Esophagus muscularis mucosa (tissue), 4 donors: ENCODE data around the gene TTC31. TPM values are rescaled to one million over a fixed set of nuclear protein-coding genes. Genes with fewer than 3 reads are reported as not detected.
"Not testable (repeated sequence)": the region's sequence is repeated elsewhere in the genome, so short reads cannot be mapped to it uniquely, and the experiment has no call there.

Source experiments
- DNase-seq: peaks from one replicate; pipeline ENCODE4 v3.0.0-alpha.2; 2017; ENCODE audit errors: extremely low spot score
- H3K27ac ChIP-seq, 4 donors: fragments of 200-600 bp; sonication (generic); replicated peaks in 1 of 4; 1 replicate in 3 of 4; 2 replicates in 1 of 4; pipeline ENCODE4 v1.5.1; 2016 to 2019; ENCODE audit warnings: mild to moderate bottlenecking in 1 of 4
- H3K27me3 ChIP-seq, 4 donors: fragments of 200-600 bp; sonication (generic); one replicate each; pipeline versions ENCODE4 v1.5.1 to v1.6.0; 2016 to 2019
- H3K36me3 ChIP-seq, 4 donors: fragments of 200-600 bp; sonication (generic); one replicate each; pipeline ENCODE4 v1.5.1; 2016 to 2019
- H3K4me1 ChIP-seq, 4 donors: fragments of 200-600 bp; sonication (generic); one replicate each; pipeline ENCODE4 v1.5.1; 2016 to 2019
- H3K4me3 ChIP-seq, 4 donors: fragments of 200-600 bp; sonication (generic); 1 replicate in 2 of 4; 2 replicates in 2 of 4; pipeline ENCODE4 v1.5.1; 2016 to 2019; ENCODE audit warnings: mild to moderate bottlenecking in 4 of 4, moderate library complexity in 1 of 4
- H3K9me3 ChIP-seq, 4 donors: fragments of 200-600 bp; sonication (generic); 1 replicate in 3 of 4; 2 replicates in 1 of 4; pipeline ENCODE4 v1.5.1; 2016 to 2019
- EP300 ChIP-seq: sonication (generic); formaldehyde crosslinking; IDR thresholded peaks from one replicate; pipeline ENCODE4 v1.6.1; 2017; ENCODE audit warnings: antibody characterized with exemption
- POLR2A ChIP-seq: fragments of 450-650 bp; IDR thresholded peaks from one replicate; pipeline ENCODE4 v1.6.1; 2017; ENCODE audit warnings: antibody characterized with exemption, moderate library complexity, mild to moderate bottlenecking, low read depth
- POLR2AphosphoS5 ChIP-seq, 2 donors: sonication (generic); formaldehyde crosslinking; IDR thresholded peaks; one replicate each; pipeline ENCODE4 v1.6.1; 2017; ENCODE audit warnings: antibody characterized with exemption in 2 of 2
- WGBS: methylation state at CpG from one replicate; pipeline ENCODE4 v1.1.5; 2018; 5-methylcytosine and 5-hydroxymethylcytosine counted together
- intact Hi-C: fragments of 100-400 bp; cut with DNase I; formaldehyde crosslinking; loops from one replicate; pipeline ENCODE4 v1.15.1; 2023
- total RNA-seq, 4 donors: library from RNA; depleted of rRNA; stranded (reverse); fragments of >200 nt; gene quantifications; one replicate each; pipeline versions ENCODE4 v1.1.0 to v1.2.1, GENCODE V29; 2016
- TF ChIP-seq, protein P1 (sequence below), 3 experiments: fragments of 200-600 bp in 2 of 3; fragments of 450-650 bp in 1 of 3; sonication (generic) in 2 of 3; IDR thresholded peaks; one replicate each; pipeline ENCODE4 v1.5.1; 2017 to 2019; ENCODE audit warnings: antibody characterized with exemption in 3 of 3, mild to moderate bottlenecking in 2 of 3, moderate library complexity in 1 of 3

The TTC31 gene
- total RNA-seq, 4 donors from 2014 or later = 17.4 to 23.0 (median 20.6) TPM

DNA sequence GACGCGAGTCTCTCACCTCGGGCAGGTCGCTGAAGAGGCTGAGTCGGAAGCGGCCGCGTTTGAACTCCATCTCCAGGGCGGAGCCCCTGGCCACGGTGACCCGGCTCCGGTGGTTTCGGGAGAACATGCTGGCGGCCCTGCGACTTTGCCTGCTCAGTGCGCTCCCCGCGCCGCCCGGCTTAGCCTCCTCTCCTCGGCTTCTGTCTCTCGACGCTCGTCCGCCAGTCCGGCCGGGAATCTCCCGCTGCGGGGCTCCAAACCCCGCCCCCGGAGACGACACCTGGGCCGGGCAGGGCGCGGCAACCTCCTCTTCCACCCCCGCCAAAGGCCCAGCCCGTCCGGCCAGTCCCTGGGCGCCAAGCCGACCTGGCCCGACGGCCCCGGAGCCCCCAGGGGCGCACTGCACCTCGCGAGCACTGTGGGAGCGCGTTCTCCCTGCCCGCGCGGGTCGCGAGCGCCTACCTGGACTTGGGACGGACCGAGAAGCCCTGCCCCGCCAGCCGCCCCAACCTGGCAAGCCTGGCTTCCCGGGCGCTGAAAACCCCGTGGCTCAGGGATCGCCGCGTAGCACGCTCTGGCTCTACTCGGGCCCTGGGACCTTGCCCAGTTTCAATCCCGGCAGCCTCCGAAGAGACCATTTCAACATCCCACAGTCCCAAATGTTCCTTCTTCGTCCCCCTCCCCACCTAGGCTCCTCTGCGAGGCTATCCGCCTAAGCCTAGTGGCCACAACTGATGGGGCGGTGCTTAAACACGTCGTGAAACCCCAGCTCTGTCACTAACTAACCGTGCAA, 41.0 kb upstream of the TTC31 start, which contains the start of gene RTKN:
TSS of gene RTKN (minus strand) at position 248 of the 793 bp plus-strand sequence. CDS start at position 127, 121 bp downstream.
- TF ChIP-seq POLR2A (no peak), POLR2AphosphoS5 (IDR thresholded peaks at IDR 0.05) (peak in 1 of 2 donors; percentile 15)
- no peak for DNase-seq

DNA sequence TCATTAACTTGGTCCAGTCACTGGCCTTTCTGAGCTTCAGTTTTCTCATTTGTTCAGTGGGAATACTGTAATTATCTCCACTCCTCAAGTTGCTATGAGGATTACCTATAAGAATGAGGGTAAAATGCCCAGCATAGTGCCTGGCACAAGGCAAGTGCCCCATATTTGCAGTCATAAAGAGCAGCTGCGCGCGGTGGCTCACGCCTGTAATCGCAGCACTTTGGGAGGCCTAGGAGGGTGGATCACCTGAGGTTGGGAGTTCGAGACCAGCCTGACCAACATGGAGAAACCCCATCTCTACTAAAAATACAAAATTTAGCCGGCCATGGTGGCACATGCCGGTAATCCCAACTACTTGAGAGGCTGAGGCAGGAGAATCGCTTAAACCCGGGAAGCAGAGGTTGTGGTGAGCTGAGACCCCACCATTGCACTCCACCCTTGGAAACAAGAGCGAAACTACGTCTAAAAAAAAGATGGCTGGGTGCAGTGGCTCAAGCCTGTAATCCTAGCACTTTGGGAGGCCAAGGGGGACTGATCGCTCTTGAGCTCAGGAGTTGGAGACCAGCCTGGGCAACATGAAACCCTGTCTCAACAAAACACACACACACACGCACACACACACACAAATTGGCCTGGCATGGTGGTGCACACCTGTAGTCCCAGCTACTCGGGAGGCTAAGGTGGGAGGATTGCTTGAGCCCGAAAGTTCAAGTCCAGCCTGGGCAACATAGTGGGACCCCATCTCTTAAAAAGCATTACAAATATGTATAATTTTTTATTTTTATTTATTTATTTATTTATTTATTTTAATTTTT, 40.2 kb upstream of the TTC31 start:
- intact Hi-C loops, H3K9me3 ChIP-seq, DNase-seq, H3K36me3 ChIP-seq: not testable (repeated sequence)
- Histone ChIP-seq H3K4me1 (peaks cover 30 to 47% (median 40%) of the 10 kb centered on the region in 4 donors), H3K4me3 (peak overlapping the region in 3 of 4 donors; percentile 59 to 66 (median 63)), H3K27me3 (peaks cover 0 to 27% (median 7%) of the 10 kb centered on the region in 4 donors), H3K27ac (peak overlapping the region in 2 of 4 donors; percentile 82 to 83)
- 93% methylated on average over 16 of the region's 16 CpGs for WGBS

More for the DNA sequence above, 41.0 kb upstream of the TTC31 start, which contains the start of gene RTKN:
- Histone ChIP-seq H3K36me3 (no peaks in the 10 kb centered on the region), H3K27me3 (peaks cover 0 to 27% (median 7%) of the 10 kb centered on the region in 4 donors), H3K27ac (peak within 1 kb of the TSS; percentile 80 to 86 (median 82)), H3K9me3 (no peaks in the 10 kb centered on the region), H3K4me3 (peak within 1 kb of the TSS; percentile 59 to 66 (median 63)), H3K4me1 (peaks cover 30 to 51% (median 48%) of the 10 kb centered on the region in 4 donors)
- 16% methylated on average over 56 of the region's 75 CpGs for WGBS
- intact Hi-C loops = no loop called here

DNA sequence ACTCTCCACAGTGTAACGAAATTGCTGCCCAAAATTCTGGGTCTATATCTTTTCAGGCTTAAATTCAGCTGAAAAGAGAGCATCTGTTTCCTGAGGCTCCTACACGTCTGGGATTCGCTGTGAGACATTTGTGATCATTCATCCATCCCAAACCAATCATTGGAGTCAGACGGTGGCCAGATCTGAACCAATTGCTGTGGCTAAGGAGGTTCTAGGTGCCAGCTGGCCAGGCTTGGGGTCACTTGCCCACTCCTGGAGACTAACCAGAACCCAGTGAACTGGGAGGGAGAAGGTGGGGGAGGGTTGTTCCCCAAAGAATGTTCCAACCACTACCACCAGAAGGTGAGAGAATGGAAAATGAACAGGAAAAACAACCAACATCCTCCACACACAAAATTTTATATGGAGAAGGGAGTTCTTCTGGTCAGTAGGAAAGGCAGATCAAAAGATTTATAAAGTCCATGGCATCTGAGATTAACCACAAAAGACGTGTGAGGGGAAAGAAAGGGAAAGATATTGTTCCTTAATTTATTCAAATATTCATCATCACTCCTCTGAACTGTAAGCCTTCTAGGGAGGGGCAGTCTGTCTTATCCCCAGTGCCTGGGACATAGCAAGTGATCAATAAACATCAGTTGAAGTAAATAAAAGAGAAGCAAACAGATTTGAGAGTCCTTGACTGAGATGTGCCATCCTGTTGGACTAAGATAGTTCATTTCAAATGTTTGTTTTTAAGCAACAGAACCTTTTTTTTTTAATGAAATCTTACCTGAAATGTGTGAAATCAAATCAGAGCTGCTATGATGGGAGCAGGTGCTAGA, 38.2 kb upstream of the TTC31 start:
- H3K4me3 ChIP-seq = no peak overlapping the region
- 22% methylated on average over 5 of the region's 5 CpGs for WGBS
- no peaks in the 10 kb centered on the region for H3K9me3 ChIP-seq
- TF ChIP-seq EP300 = no peak
- TF ChIP-seq, protein P1, sequence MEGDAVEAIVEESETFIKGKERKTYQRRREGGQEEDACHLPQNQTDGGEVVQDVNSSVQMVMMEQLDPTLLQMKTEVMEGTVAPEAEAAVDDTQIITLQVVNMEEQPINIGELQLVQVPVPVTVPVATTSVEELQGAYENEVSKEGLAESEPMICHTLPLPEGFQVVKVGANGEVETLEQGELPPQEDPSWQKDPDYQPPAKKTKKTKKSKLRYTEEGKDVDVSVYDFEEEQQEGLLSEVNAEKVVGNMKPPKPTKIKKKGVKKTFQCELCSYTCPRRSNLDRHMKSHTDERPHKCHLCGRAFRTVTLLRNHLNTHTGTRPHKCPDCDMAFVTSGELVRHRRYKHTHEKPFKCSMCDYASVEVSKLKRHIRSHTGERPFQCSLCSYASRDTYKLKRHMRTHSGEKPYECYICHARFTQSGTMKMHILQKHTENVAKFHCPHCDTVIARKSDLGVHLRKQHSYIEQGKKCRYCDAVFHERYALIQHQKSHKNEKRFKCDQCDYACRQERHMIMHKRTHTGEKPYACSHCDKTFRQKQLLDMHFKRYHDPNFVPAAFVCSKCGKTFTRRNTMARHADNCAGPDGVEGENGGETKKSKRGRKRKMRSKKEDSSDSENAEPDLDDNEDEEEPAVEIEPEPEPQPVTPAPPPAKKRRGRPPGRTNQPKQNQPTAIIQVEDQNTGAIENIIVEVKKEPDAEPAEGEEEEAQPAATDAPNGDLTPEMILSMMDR (IDR thresholded peaks at IDR 0.05) = no peak
- no peak for TF ChIP-seq POLR2A
- no peak for TF ChIP-seq POLR2AphosphoS5 (IDR thresholded peaks at IDR 0.05)
- H3K4me1 ChIP-seq = peaks cover 17 to 27% (median 22%) of the 10 kb centered on the region in 4 donors
- H3K36me3 ChIP-seq = no peaks in the 10 kb centered on the region
- no peak for DNase-seq
- H3K27me3 ChIP-seq = peaks cover 0 to 30% (median 7%) of the 10 kb centered on the region in 4 donors
- intact Hi-C loops = no loop called here
- H3K27ac ChIP-seq = no peak overlapping the region

DNA sequence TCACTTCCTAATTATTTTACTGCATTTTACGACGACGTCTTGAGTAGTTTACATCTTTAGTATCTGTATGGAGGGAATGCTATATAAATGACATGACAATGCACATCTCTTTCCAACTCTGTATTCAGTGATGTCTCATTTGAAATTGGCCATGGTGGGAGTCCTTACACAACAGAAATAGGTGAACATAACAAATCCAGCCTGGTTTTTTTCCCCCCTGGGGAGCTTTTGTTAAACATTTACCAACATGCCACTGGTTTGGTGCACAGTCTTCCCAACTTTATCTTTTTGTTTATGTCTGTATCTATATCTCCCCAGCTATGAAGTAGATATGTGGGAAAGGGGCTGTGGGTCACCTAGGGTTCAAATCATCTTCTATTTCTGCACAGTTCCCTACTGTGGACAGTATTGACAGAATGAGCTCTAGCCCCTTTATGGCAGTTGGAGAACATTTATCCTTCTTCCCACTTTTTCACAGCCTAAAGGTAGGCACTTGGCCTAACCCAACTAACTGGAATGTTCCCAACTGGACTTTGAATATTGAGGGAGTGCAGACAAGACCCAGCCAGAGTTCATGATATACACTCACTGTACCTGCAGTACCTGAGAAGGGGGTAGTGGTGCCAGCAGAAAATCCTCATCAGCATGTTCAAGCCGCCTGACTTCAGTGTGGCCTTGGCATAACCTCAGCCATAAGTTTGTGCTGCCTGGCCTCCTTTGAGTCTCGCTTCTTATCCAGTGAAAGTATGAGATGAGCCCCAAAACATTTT, 35.5 kb upstream of the TTC31 start:
- H3K4me3 ChIP-seq = no peak overlapping the region
- intact Hi-C loops = no loop called here
- H3K27ac ChIP-seq = no peak overlapping the region
- H3K27me3 ChIP-seq = peaks cover 0 to 15% (median under 1%) of the 10 kb centered on the region in 4 donors
- WGBS = 84% methylated on average over 5 of the region's 5 CpGs
- no peaks in the 10 kb centered on the region for H3K36me3 ChIP-seq
- no peak for DNase-seq
- TF ChIP-seq, protein P1 (IDR thresholded peaks at IDR 0.05) = no peak
- TF ChIP-seq POLR2A = no peak
- no peak for TF ChIP-seq POLR2AphosphoS5 (IDR thresholded peaks at IDR 0.05)
- no peak for TF ChIP-seq EP300
- peaks cover 0 to under 1% (median under 1%) of the 10 kb centered on the region in 4 donors for H3K4me1 ChIP-seq
- H3K9me3 ChIP-seq = no peaks in the 10 kb centered on the region

DNA sequence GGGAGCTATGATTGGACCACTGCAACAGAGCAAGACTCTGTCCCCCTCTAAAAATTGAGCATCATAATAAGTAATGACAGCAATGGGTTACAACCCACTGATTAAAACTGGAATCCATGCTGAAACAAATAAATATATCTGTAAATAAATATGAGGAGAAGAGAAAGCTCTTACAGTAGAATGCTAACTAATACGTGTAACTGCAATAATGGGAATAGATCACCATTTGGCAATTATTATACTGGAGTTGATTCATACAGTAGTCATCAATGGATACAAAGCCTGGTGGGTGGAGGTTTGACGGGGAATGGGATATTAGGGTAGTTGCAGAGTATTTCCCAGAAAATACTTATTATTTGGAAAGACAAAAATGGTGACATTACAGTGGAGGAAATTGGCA, 34.1 kb upstream of the TTC31 start:
- Histone ChIP-seq H3K9me3 (no peaks in the 10 kb centered on the region), H3K27me3 (peaks cover 0 to 6% (median 0%) of the 10 kb centered on the region in 4 donors), H3K4me3 (no peak overlapping the region), H3K4me1 (no peaks in the 10 kb centered on the region), H3K36me3 (no peaks in the 10 kb centered on the region), H3K27ac (no peak overlapping the region)
- intact Hi-C loops = no loop called here
- TF ChIP-seq POLR2AphosphoS5 (IDR thresholded peaks at IDR 0.05) = no peak
- TF ChIP-seq, protein P1 (IDR thresholded peaks at IDR 0.05) = no peak
- DNase-seq = no peak
- 67% methylated on average over 2 of the region's 2 CpGs for WGBS
